Bronchial epithelial cell (primary cell): ENCODE data around the gene NTN4. TPM values are rescaled to one million over a fixed set of nuclear protein-coding genes. Genes with fewer than 3 reads are reported as not detected.
A peak's percentile ranks its signal among the peaks of the same experiment; 100 is the strongest.
"Not testable (repeated sequence)": the region's sequence is repeated elsewhere in the genome, so short reads cannot be mapped to it uniquely, and the experiment has no call there.

ENCODE experiments used
- DNase-seq: peaks from one replicate; pipeline ENCODE4 v3.0.0-alpha.2; 2010; ENCODE audit warnings: low read depth
- FAIRE-seq: peaks from 2 replicates; lab custom pipeline; 2011; peaks lifted over from hg19 to GRCh38; lab: Jason Lieb, UNC
- H3K27me3 ChIP-seq: 2 replicates; pipeline ENCODE4 v1.5.1; 2011; ENCODE audit warnings: low read length; ENCODE audit not compliant: control insufficient read depth, insufficient read depth
- H3K36me3 ChIP-seq: 2 replicates; pipeline ENCODE4 v1.5.1; 2011; ENCODE audit warnings: low read length; ENCODE audit not compliant: control insufficient read depth, insufficient read depth
- H3K4me3 ChIP-seq: 2 replicates; pipeline ENCODE4 v1.5.1; 2011; ENCODE audit warnings: mild to moderate bottlenecking, low read depth, low read length, control low read depth
- total RNA-seq: library from RNA; depleted of rRNA; stranded (reverse); fragments of >200 nt; gene quantifications from 2 replicates; pipeline ENCODE4 v1.2.1, GENCODE V29; 2014
- TF ChIP-seq, protein P1 (sequence below): IDR thresholded peaks from 2 replicates; pipeline ENCODE4 v1.5.1; 2011; ENCODE audit warnings: mild to moderate bottlenecking, moderate library complexity, low read length, control low read depth, inconsistent platforms; ENCODE audit not compliant: insufficient read depth, severe bottlenecking

The NTN4 gene
- total RNA-seq, 1 donor from 2014 or later: 50.3 TPM

GRCh38 chr12:95672166-95672565 is 118.4 kb downstream of the NTN4 start:
- TF ChIP-seq, protein P1, sequence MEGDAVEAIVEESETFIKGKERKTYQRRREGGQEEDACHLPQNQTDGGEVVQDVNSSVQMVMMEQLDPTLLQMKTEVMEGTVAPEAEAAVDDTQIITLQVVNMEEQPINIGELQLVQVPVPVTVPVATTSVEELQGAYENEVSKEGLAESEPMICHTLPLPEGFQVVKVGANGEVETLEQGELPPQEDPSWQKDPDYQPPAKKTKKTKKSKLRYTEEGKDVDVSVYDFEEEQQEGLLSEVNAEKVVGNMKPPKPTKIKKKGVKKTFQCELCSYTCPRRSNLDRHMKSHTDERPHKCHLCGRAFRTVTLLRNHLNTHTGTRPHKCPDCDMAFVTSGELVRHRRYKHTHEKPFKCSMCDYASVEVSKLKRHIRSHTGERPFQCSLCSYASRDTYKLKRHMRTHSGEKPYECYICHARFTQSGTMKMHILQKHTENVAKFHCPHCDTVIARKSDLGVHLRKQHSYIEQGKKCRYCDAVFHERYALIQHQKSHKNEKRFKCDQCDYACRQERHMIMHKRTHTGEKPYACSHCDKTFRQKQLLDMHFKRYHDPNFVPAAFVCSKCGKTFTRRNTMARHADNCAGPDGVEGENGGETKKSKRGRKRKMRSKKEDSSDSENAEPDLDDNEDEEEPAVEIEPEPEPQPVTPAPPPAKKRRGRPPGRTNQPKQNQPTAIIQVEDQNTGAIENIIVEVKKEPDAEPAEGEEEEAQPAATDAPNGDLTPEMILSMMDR: no peak

GRCh38 chr12:95671265-95671664 is 119.3 kb downstream of the NTN4 start:
- Histone ChIP-seq H3K36me3 (no peaks in the 10 kb centered on the region), H3K4me3 (no peak overlapping the region), H3K27me3 (no peaks in the 10 kb centered on the region)
- TF ChIP-seq, protein P1: no peak
- no peak for FAIRE-seq
- no peak for DNase-seq

More at GRCh38 chr12:95672166-95672565, 118.4 kb downstream of the NTN4 start:
- FAIRE-seq (no peak), DNase-seq (no peak)
- H3K27me3 ChIP-seq: no peaks in the 10 kb centered on the region
- H3K36me3 ChIP-seq: no peaks in the 10 kb centered on the region
- H3K4me3 ChIP-seq: no peak overlapping the region

- H3K27me3 ChIP-seq: no peaks in the 10 kb centered on the region
- DNase-seq (peak; percentile 42), FAIRE-seq (no peak)
- peaks cover 1% of the 10 kb centered on the region for H3K36me3 ChIP-seq
- H3K4me3 ChIP-seq: no peak overlapping the region
- TF ChIP-seq, protein P1: no peak
These were observed 127.0 kb downstream of the NTN4 start for GRCh38 chr12:95663525-95663924.

DNA sequence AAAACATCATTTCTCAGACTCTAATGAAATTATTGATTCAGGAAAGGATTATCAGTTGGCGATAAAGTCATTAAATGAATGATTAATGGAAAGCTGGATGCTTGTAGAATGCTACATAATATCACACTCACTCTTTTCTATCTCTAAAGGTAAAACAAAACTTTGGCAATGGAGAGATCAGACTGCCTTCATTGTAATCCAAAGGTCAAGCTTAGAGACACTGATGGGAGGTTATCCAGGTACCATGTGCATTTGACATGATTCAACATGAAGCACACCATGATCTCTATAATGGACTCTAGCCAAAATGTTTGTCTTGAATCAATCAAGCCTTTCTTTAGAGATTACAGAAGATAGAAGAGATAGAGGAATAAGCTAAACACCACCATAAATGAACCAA is 129.2 kb downstream of the NTN4 start:
- Histone ChIP-seq H3K4me3 (no peak overlapping the region), H3K36me3 (peaks cover 1% of the 10 kb centered on the region), H3K27me3 (no peaks in the 10 kb centered on the region)
- TF ChIP-seq, protein P1: no peak
- no peak for FAIRE-seq
- peak; percentile 24 for DNase-seq

DNA sequence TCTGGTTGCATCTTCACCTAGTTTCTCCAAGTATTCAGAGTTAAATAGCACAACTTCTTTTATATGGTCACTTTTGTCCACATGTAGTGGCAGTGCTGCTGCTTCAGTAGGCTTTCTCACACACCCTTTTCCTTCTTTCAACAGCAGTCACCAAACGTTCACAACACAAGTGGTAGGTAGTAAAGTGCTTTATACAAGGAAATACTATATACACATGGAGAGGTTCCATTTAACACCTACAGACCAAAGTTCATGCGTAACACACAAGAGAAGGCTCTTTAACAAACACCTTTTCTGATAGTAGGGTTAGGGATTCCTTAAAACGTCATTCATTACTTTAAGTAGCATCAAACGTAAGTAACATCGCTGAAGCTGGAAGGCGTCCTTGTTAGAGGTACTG is 132.2 kb downstream of the NTN4 start:
- FAIRE-seq (no peak), DNase-seq (no peak)
- TF ChIP-seq, protein P1: no peak
- Histone ChIP-seq H3K4me3 (no peak overlapping the region), H3K36me3 (no peaks in the 10 kb centered on the region), H3K27me3 (no peaks in the 10 kb centered on the region)

DNA sequence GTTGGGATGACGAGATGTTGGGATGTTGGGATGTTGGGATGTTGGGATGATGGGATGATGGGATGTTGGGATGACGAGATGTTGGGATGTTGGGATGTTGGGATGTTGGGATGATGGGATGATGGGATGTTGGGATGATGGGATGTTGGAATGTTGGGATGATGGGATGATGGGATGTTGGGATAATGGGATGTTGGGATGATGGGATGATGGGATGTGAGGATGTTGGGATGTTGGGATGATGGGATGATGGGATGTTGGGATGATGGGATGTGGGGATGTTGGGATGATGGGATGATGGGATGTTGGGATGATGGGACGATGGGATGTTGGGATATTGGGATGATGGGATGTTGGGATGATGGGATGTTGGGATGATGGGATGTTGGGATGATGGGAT is 135.9 kb downstream of the NTN4 start:
- not testable (repeated sequence) for H3K4me3 ChIP-seq, DNase-seq, H3K36me3 ChIP-seq, H3K27me3 ChIP-seq
- peak; percentile 83 for FAIRE-seq
